Thyroid gland (tissue), 4 donors: ENCODE data around the gene FYN. TPM values are rescaled to one million over a fixed set of nuclear protein-coding genes. Genes with fewer than 3 reads are reported as not detected.

ENCODE experiments used
- DNase-seq, 2 donors: peaks; one replicate each; pipeline ENCODE4 v3.0.0-alpha.2; 2019
- H3K27ac ChIP-seq, 3 donors: fragments of 200-600 bp; sonication (generic); 1 replicate in 2 of 3; 2 replicates in 1 of 3; pipeline ENCODE4 v1.5.1; 2016 to 2019; ENCODE audit warnings: mild to moderate bottlenecking in 1 of 3, moderate library complexity in 1 of 3
- H3K27me3 ChIP-seq: fragments of 200-600 bp; sonication (generic); one replicate; pipeline ENCODE4 v1.5.1; 2019
- H3K36me3 ChIP-seq, 2 donors: fragments of 200-600 bp; sonication (generic); one replicate each; pipeline ENCODE4 v1.5.1; 2016 to 2019
- H3K4me1 ChIP-seq, 2 donors: fragments of 200-600 bp; sonication (generic); one replicate each; pipeline ENCODE4 v1.5.1; 2017 to 2019
- H3K4me3 ChIP-seq, 3 donors: fragments of 200-600 bp; sonication (generic); replicated peaks in 1 of 3; 1 replicate in 2 of 3; 2 replicates in 1 of 3; pipeline ENCODE4 v1.5.1; 2016; ENCODE audit warnings: mild to moderate bottlenecking in 1 of 3
- H3K9me3 ChIP-seq: fragments of 200-600 bp; sonication (generic); one replicate; pipeline ENCODE4 v1.5.1; 2017
- CTCF ChIP-seq, 6 experiments: fragments of 200-600 bp in 3 of 6; fragments of 450-650 bp in 3 of 6; sonication (generic) in 3 of 6; IDR thresholded peaks; one replicate each; pipeline ENCODE4 v1.5.1; 2016 to 2019; ENCODE audit warnings: antibody characterized with exemption in 6 of 6, mild to moderate bottlenecking in 2 of 6, inconsistent platforms in 1 of 6, moderate library complexity in 1 of 6
- POLR2A ChIP-seq, 2 donors: fragments of 450-650 bp; IDR thresholded peaks; one replicate each; pipeline ENCODE4 v1.6.1; 2017; ENCODE audit warnings: antibody characterized with exemption in 2 of 2, mild to moderate bottlenecking in 2 of 2, moderate library complexity in 1 of 2
- WGBS, 2 donors: methylation state at CpG; one replicate each; pipeline ENCODE4 v1.1.5; 2017; 5-methylcytosine and 5-hydroxymethylcytosine counted together
- intact Hi-C: fragments of 100-400 bp; cut with DNase I; formaldehyde crosslinking; loops from one replicate; pipeline ENCODE4 v1.15.1; 2023
- total RNA-seq, 4 donors: library from RNA; depleted of rRNA; stranded (reverse); fragments of >200 nt; gene quantifications; one replicate each; pipeline ENCODE4 v1.2.3, GENCODE V29; 2016

FYN gene
- total RNA-seq, 4 donors from 2014 or later: 67.0 to 206 (median 95.9) TPM

GRCh38 chr6:111918825-111919224 is 45.6 kb upstream of the FYN start:
- no peak overlapping the region for H3K27ac ChIP-seq
- intact Hi-C loops: no loop called here
- no peak overlapping the region for H3K4me3 ChIP-seq
- WGBS, 2 donors: 63 to 76% methylated on average over 5 of the region's 5 CpGs
- no peaks in the 10 kb centered on the region for H3K36me3 ChIP-seq
- no peak for TF ChIP-seq POLR2A (IDR thresholded peaks at IDR 0.05)
- TF ChIP-seq CTCF (IDR thresholded peaks at IDR 0.05): no peak
- no peaks in the 10 kb centered on the region for H3K9me3 ChIP-seq
- no peak for DNase-seq
- no peaks in the 10 kb centered on the region for H3K27me3 ChIP-seq
- no peaks in the 10 kb centered on the region for H3K4me1 ChIP-seq

GRCh38 chr6:111916747-111917146 is 43.5 kb upstream of the FYN start:
- no peak for TF ChIP-seq CTCF (IDR thresholded peaks at IDR 0.05)
- TF ChIP-seq POLR2A (IDR thresholded peaks at IDR 0.05): no peak
- intact Hi-C loops: no loop called here
- no peak for DNase-seq
- Histone ChIP-seq H3K4me1 (no peaks in the 10 kb centered on the region), H3K36me3 (no peaks in the 10 kb centered on the region), H3K27me3 (no peaks in the 10 kb centered on the region), H3K27ac (no peak overlapping the region), H3K4me3 (no peak overlapping the region), H3K9me3 (no peaks in the 10 kb centered on the region)

- TF ChIP-seq CTCF (IDR thresholded peaks at IDR 0.05): no peak
- TF ChIP-seq POLR2A (IDR thresholded peaks at IDR 0.05): no peak
Measured at GRCh38 chr6:111914617-111915016, 41.4 kb upstream of the FYN start.

GRCh38 chr6:111912904-111913303 is 39.7 kb upstream of the FYN start:
- TF ChIP-seq CTCF (IDR thresholded peaks at IDR 0.05) (no peak), POLR2A (IDR thresholded peaks at IDR 0.05) (no peak)
- Histone ChIP-seq H3K27me3 (no peaks in the 10 kb centered on the region), H3K4me1 (no peaks in the 10 kb centered on the region), H3K9me3 (no peaks in the 10 kb centered on the region), H3K4me3 (no peak overlapping the region), H3K36me3 (no peaks in the 10 kb centered on the region), H3K27ac (no peak overlapping the region)
- intact Hi-C loops: no loop called here
- DNase-seq: no peak
- 96 to 97% methylated on average over 2 of the region's 2 CpGs for WGBS, 2 donors

More at GRCh38 chr6:111914617-111915016, 41.4 kb upstream of the FYN start:
- no peak overlapping the region for H3K27ac ChIP-seq
- H3K4me1 ChIP-seq: no peaks in the 10 kb centered on the region
- 97% methylated on average over 1 of the region's 1 CpG for WGBS, 2 donors
- intact Hi-C loops: no loop called here
- H3K9me3 ChIP-seq: no peaks in the 10 kb centered on the region
- DNase-seq: no peak
- H3K36me3 ChIP-seq: no peaks in the 10 kb centered on the region
- H3K27me3 ChIP-seq: no peaks in the 10 kb centered on the region
- no peak overlapping the region for H3K4me3 ChIP-seq

- Histone ChIP-seq H3K36me3 (no peaks in the 10 kb centered on the region), H3K27me3 (no peaks in the 10 kb centered on the region), H3K9me3 (no peaks in the 10 kb centered on the region), H3K27ac (no peak overlapping the region), H3K4me3 (no peak overlapping the region), H3K4me1 (no peaks in the 10 kb centered on the region)
- no peak for TF ChIP-seq CTCF (IDR thresholded peaks at IDR 0.05)
- TF ChIP-seq POLR2A (IDR thresholded peaks at IDR 0.05): no peak
- DNase-seq: no peak
- WGBS, 2 donors: 71 to 92% methylated on average over 7 of the region's 7 CpGs
- intact Hi-C loops: no loop called here
Measured at GRCh38 chr6:111911428-111911827, 38.2 kb upstream of the FYN start.
